Motor neuron (in vitro differentiated cells): ENCODE measurements around the gene SIX2. TPM values are rescaled to one million over a fixed set of nuclear protein-coding genes. Genes with fewer than 3 reads are reported as not detected.
A peak's percentile ranks its signal among the peaks of the same experiment; 100 is the strongest.

Experiments used
- ATAC-seq, 8 experiments: fragments of 200-7000 bp; cut with Tn5 transposase; replicated peaks in 6 of 8; 2 replicates each; pipeline ENCODE4 v1.8.0; 2021; ENCODE audit warnings: mild to moderate bottlenecking in 8 of 8, moderate library complexity in 8 of 8
- H3K27ac ChIP-seq, 2 donors: fragments of 250-450 bp; sonication (Bioruptor Pico); 2 replicates each; pipeline ENCODE4 v1.9.0; 2021; ENCODE audit warnings: antibody characterized with exemption in 2 of 2, mild to moderate bottlenecking in 2 of 2, moderate library complexity in 1 of 2
- H3K4me1 ChIP-seq, 2 donors: fragments of 250-450 bp; sonication (Bioruptor Pico); replicated peaks in 1 of 2; 2 replicates each; pipeline ENCODE4 v1.6.1; 2021; ENCODE audit warnings: antibody characterized with exemption in 2 of 2, mild to moderate bottlenecking in 2 of 2, moderate library complexity in 1 of 2
- H3K4me3 ChIP-seq, 5 donors: fragments of 250-450 bp; sonication (Bioruptor Pico); 2 replicates each; pipeline ENCODE4 v1.9.0; 2021; ENCODE audit warnings: antibody characterized with exemption in 5 of 5, mild to moderate bottlenecking in 5 of 5, moderate library complexity in 4 of 5
- WGBS, 10 experiments: fragments of 450-650 bp; shearing (Covaris generic); methylation state at CpG; one replicate each; pipeline ENCODE4 v1.0.0; 2022; 5-methylcytosine and 5-hydroxymethylcytosine counted together
- in situ Hi-C, 9 experiments: fragments of 400-800 bp; cut with MboI; loops; one replicate each; pipeline ENCODE4 v1.15.0; 2021; ENCODE audit warnings: low sequenced_read_pairs in 9 of 9, low pct_unique_long_range_greater_than_20kb in 2 of 9; ENCODE audit not compliant: unreplicated experiment in 9 of 9
- total RNA-seq, 8 experiments: library from RNA; unstranded; fragments of 300-600 nt; gene quantifications; 2 replicates each; pipeline versions ENCODE4 v1.2.3 to v1.2.4, GENCODE V29; 2022

Gene SIX2
- total RNA-seq, 8 experiments from 2014 or later: 0.05 to 6.7 (median 1.3) TPM; not detected in 2

DNA sequence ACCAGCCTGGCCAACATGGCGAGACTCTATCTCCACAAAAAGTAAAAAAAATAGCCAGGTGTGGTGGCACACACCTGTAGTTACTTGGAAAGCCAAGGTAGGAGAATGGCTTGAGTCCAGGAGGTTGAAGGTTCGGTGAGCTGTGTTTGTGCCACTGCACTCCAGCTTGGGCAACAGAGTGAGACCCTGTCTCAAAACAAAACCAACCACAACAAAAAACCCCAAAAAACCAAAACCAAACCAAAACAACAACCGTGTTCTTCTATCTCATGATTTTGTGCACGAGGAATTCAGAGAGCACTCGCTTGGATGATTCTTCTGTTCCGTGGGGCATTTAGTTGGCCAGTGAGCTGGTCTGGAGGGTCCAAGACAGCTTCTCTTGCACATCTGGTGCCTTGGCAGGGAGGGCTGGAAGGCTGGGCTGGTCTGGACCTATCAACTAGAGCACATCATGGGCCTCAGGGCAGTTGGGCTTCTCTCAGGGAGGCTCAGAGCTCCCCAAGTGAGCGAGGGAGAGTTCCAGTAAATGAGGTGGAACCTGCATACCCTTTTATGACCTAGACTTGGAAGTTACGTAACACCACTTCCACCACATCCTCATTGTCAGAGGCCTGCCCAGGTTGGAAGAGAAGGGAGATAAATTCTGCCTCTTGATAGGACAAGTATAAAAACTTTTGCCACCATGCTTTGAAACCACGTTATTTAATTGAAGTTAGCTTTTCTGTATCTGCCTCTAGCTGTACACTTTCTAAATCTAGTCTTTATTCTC is 25.2 kb downstream of the SIX2 start:
- peak in 1 of 8 experiments; percentile 36 for ATAC-seq
- H3K27ac ChIP-seq: no peak overlapping the region
- in situ Hi-C loops: loop anchor here in 8 of 9 experiments (10.0 to 25.0 kb wide), 4 partner anchors 353 to 603 kb away; no protein-coding TSS in a partner anchor
- H3K4me1 ChIP-seq: no peaks in the 10 kb centered on the region
- WGBS, 10 experiments: 20 to 83% (median 73%) methylated on average over 1 to 7 of the region's 9 CpGs; no CpG with 5 or more reads in 3 of the 10 experiments
- H3K4me3 ChIP-seq: no peak overlapping the region

DNA sequence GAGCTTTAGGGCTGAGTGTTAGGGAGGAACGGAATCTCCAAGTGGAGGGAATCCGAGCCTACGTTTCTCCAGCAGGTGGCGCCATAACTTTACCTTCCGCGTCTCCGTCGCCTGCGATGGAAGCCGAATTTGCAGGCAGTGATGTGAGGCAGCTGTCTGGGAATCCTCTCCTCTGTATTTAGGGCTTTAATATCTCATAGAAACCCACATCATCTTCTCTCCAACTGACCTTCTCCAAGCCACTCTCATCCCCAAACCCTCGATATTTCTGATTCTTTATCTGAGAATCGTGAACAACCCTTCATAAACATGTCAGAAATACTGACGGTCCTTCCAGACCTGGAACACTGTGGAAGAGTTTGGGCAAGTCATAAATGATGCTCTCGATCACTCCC is 27.5 kb downstream of the SIX2 start:
- peak; percentile 63 to 97 (median 82) for ATAC-seq
- Histone ChIP-seq H3K4me3 (no peak overlapping the region), H3K4me1 (no peaks in the 10 kb centered on the region), H3K27ac (no peak overlapping the region)
- WGBS, 10 experiments: 0 to 21% (median 8%) methylated on average over 2 to 12 of the region's 14 CpGs; no CpG with 5 or more reads in 3 of the 10 experiments
- in situ Hi-C loops: loop anchor here in 8 of 9 experiments (10.0 to 25.0 kb wide), 4 partner anchors 356 to 606 kb away; no protein-coding TSS in a partner anchor

DNA sequence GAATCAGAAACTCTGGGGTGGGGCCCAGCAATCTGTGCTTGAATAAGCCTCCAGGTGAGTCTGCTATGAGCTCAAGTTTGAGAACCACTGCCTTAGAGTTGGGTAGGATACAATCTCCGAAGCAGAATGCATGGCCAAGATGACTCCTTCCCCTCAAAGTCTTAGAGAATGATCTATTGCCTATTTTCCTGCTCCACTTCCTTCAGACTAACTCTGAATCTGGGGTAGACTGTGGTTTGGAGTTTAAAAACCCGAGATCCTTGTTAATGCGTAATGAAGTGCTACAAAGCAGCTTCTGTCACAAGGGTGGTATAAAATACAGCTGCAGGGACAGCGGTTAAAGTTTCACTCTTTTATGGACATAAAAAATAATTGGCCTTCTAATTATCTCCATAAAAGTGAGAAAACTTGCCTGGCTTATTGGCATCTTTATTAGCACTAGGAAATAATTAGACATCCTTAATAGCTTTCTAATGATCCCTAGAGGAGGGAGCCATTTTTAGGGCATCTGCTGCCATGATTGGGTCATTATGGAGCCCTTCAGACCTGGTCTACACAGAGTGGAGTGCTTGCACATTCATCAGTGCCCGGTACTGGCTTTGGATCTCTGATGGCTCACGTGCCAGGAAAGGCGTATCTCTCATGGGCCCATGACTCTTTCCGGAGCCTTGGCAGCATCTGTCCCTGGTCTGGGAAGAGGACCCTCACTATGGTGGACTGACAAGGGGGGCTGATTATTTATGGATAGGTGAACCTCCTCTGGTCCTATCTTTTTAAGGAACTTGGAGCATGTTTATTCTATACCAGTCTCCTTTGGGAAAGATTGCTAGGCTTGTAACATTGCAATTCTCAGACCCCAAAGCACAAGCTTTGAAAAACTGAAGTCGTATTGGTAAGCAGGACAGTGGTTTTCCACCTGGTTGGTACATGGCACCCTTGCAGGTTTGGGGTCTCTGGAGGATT is 28.2 kb downstream of the SIX2 start:
- in situ Hi-C loops: loop anchor here in 8 of 9 experiments (10.0 to 25.0 kb wide), 4 partner anchors 356 to 606 kb away; no protein-coding TSS in a partner anchor
- WGBS, 10 experiments: 34 to 100% (median 57%) methylated on average over 1 to 5 of the region's 9 CpGs
- Histone ChIP-seq H3K27ac (no peak overlapping the region), H3K4me1 (no peaks in the 10 kb centered on the region), H3K4me3 (no peak overlapping the region)
- peak in 1 of 8 experiments; percentile 27 for ATAC-seq

DNA sequence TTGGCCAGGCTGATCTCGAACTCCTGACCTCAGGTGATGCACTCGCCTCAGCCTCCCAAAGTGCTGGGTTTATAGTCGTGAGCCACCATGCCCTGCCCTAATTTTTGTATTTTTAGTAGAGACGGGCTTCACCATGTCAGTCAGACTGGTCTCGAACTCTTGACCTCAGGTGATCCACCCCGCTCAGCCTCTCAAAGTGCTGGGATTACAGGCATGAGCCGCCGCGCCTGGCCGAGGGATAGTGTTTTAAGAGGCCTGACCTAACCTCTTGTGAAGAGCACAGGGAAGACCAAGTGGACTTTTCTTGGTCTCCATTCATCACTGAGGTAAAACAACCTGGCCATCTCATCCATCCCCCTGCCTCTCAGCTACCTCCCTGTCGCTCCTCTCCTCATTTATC is 29.7 kb downstream of the SIX2 start:
- in situ Hi-C loops: loop anchor here in 3 of 9 experiments (10.0 to 25.0 kb wide), 4 partner anchors 358 to 608 kb away; no protein-coding TSS in a partner anchor
- 20 to 100% (median 82%) methylated on average over 1 to 6 of the region's 11 CpGs; no CpG with 5 or more reads in 4 of the 10 experiments for WGBS, 10 experiments
- Histone ChIP-seq H3K27ac (no peak overlapping the region), H3K4me3 (no peak overlapping the region), H3K4me1 (no peaks in the 10 kb centered on the region)
- ATAC-seq: no peak

DNA sequence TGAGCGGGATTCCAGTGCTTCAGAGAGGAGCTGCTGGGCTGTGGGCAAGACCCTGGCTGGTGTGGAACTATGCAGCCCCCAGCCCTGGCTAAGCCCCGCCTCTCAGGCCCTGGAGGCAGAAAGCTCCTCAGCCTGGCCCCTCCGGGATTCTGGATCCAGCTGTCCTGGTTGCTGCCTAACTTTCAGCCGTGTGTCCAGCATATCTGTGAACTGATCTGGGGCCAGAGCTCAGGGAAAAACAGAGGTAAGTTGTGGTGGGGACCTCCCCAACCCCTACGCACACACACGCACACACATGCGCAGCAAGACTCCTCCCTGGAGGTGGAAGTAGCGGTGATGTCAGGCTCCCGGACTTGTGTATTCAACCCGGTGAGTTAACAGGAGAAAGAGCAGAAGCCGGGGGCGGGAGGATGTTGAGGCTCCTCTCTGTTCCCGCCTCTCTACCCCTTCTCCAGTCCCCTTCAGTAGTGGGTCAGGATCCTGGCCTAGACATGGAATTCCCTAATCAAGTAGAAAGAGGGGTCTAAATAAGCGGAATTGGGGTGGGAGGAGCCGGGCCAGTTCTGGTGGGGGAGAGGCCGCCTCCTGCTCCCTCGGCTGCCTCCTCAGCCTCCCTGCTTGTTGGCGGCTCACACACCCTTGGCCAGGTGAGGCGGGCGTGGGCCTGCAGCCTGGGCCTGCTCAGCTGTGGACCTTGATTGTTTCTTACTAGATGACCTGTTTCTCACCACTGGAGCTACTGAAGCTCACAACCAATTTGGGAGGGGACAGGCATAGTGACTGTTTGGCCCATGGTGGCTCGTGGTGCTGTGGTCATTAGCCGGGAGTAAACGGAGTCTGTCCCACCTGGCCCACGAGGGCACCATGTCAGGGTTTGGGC is 33.4 kb downstream of the SIX2 start:
- in situ Hi-C loops: loop anchor here in 3 of 9 experiments (10.0 to 25.0 kb wide), 4 partner anchors 361 to 611 kb away; no protein-coding TSS in a partner anchor
- Histone ChIP-seq H3K4me1 (peaks cover 0 to 6% of the 10 kb centered on the region in 2 donors), H3K4me3 (no peak overlapping the region), H3K27ac (no peak overlapping the region)
- WGBS, 10 experiments: 42 to 92% (median 73%) methylated on average over 2 to 11 of the region's 24 CpGs; no CpG with 5 or more reads in 3 of the 10 experiments
- ATAC-seq: no peak

DNA sequence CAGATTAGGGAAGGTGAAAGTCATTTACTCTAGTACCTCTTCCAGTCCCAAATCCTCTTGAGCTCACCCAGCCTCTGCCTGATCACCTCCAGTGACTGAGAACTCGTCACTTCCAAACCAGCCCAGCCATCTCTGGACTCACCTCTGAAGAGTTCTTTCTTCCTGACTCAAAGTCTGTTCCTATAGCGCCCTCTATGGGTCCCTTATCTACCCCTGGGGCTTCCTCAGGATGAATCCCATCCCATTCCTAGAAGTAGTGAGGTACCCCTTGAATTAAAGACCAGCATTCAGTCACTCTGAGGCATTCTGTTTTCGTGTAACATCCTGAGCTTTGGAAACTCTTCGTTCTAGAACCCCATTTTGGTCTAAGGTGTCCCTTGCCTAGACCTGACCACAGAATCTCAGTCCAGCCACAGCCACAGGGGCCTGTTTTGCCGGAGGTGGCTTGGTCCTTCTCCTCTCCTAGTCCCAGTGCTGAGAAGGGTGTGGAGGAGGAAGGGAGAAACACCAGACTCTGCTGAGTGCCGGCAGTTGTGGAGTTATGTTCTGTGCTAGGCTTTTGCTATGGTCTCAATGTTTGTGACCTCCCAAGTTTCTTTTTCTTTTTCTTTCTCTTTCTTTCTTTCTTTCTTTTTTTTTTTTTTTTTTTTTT is 35.1 kb downstream of the SIX2 start:
- in situ Hi-C loops: loop anchor here in 6 of 9 experiments (10.0 to 25.0 kb wide), 4 partner anchors 487 to 937 kb away; no protein-coding TSS in a partner anchor
- peaks cover 0 to 6% of the 10 kb centered on the region in 2 donors for H3K4me1 ChIP-seq
- peak in 3 of 8 experiments; percentile 83 to 95 (median 90) for ATAC-seq
- WGBS, 10 experiments: 10 to 100% (median 48%) methylated on average over 1 to 4 of the region's 6 CpGs; no CpG with 5 or more reads in 1 of the 10 experiments
- H3K4me3 ChIP-seq: no peak overlapping the region
- H3K27ac ChIP-seq: no peak overlapping the region

DNA sequence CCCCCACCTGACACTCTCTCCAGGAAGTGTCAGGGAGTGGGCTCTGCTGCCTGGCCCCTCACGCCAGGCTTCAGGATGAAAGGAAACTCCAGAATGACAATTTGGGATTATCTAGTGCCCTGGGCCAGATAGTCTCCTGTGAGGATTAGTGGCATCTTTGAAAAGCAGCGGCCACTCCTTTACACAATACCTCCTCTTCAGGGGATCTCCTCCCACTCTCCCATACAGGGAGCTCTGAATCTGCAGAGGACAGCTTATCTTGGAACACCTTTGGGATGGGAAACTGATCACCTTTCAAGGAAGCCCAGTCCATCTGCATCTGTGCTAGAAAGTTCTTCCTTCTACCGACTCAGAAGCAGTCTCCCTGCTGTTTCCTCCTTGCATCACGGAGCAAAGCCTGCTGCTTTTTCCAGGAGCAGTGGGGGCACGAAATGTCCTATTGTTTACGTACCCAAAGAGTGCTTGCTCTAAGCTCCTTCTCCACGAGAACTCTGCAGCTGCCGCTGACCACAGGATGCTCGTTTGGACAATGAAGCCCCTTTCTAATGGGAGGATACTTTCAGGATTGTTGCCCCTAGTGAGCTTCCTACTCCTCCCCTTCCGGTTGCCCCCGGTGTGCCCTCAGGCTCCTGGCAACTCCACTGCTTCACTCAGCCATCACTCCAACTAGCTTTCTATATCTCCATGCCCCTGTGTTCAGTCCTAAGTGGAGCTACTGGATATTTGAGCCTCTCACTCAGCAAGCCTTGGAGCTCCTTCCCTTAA is 36.3 kb downstream of the SIX2 start:
- WGBS, 10 experiments: 0 to 100% (median 44%) methylated on average over 1 to 8 of the region's 11 CpGs; no CpG with 5 or more reads in 3 of the 10 experiments
- Histone ChIP-seq H3K4me3 (no peak overlapping the region), H3K27ac (no peak overlapping the region), H3K4me1 (peaks cover 0 to 6% of the 10 kb centered on the region in 2 donors)
- peak in 1 of 8 experiments; percentile 14 for ATAC-seq
- in situ Hi-C loops: loop anchor here in 6 of 9 experiments (10.0 to 25.0 kb wide), 4 partner anchors 486 to 936 kb away; no protein-coding TSS in a partner anchor

DNA sequence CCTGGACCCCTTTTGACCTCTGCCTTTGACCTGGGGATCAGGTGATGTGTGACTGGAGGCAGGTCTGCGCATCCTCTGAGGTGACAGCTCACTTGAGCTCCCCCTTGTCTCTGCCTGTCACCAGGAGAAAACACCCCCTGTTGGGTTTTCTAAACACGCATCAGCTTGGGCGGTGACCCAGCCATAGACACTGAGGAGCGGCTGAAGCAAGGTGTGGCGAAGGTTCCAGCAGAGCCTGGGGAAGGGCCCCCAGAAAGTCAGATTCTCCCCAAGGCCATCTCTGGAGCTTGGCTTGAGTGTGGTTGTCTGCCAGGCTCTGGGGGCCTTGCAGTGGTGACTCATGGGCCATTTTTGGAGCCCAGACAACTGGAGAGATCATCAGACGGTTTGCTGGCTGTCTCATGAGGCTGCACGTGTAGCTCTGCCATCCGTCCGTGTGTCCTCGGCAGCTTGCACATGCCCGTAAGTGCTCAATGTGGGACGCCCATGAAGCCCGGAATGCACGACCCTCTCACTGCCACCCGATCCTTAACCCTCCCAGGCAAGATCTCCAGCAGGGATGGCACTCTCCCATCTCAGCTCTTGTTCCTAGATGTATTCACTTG is 38.3 kb downstream of the SIX2 start:
- in situ Hi-C loops: loop anchor here in 6 of 9 experiments (10.0 to 25.0 kb wide), 4 partner anchors 484 to 934 kb away; no protein-coding TSS in a partner anchor
- 80 to 100% (median 87%) methylated on average over 1 to 12 of the region's 15 CpGs; no CpG with 5 or more reads in 3 of the 10 experiments for WGBS, 10 experiments
- H3K4me3 ChIP-seq: no peak overlapping the region
- H3K4me1 ChIP-seq: peaks cover 0 to 6% of the 10 kb centered on the region in 2 donors
- no peak for ATAC-seq
- H3K27ac ChIP-seq: no peak overlapping the region

DNA sequence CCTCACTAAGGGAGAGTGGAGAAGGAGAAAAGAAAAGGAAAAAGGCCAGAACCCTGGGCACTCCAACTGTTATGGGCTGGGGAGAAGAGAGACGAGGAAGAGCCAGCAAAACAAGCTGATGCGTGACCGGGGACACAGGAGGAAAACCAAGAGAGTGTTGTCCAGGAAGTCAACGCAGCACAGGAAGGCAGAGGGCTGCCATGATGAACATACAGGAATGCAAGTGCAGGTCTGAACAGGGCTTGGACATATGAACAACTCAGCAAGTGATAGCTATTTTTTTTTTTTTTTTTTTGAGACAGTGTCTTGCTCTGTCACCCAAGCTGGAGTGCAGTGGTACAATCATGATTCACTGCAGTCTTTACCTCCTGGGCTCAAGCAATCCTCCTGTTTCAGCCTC is 39.3 kb downstream of the SIX2 start:
- 80 to 100% (median 89%) methylated on average over 1 to 4 of the region's 4 CpGs; no CpG with 5 or more reads in 2 of the 10 experiments for WGBS, 10 experiments
- Histone ChIP-seq H3K4me3 (no peak overlapping the region), H3K27ac (no peak overlapping the region), H3K4me1 (peaks cover 0 to 6% of the 10 kb centered on the region in 2 donors)
- ATAC-seq: no peak
- in situ Hi-C loops: loop anchor here in 6 of 9 experiments (10.0 to 25.0 kb wide), 4 partner anchors 483 to 933 kb away; no protein-coding TSS in a partner anchor

DNA sequence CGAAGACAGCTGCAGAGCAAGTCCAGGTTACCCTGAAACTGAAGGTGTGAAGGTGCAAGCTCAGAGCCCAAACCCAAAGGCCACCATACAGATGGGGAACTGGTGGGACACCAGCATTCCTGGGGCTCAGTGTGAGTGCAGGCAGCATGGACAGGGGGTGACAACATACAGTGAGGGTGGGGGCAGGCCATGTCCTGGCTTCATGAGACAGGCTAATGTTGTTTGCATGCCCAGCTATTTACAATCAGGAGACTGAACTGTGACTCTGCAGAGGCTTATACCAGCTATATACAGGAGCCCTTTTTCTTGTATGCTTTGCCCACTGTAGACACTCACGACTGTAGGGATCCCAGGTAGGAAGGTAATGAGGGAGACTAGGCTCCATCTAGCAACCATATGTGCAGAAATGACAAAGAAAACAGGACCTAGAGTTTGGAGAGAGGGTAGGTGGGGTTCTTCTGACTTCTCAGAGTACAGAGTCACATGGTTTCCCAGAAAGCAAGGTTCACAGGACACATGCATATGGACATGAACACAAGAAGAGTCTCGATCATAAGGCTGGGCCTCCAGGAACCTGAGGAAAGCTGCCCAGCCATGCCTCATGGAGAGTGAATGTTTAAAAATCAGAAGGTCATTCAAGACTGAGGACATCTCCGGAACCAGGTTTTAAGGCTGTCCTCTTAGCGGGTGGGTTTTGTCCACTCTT is 41.4 kb downstream of the SIX2 start:
- Histone ChIP-seq H3K4me1 (peaks cover 0 to under 1% of the 10 kb centered on the region in 2 donors), H3K27ac (no peak overlapping the region), H3K4me3 (no peak overlapping the region)
- 60 to 94% (median 75%) methylated on average over 1 to 4 of the region's 5 CpGs; no CpG with 5 or more reads in 3 of the 10 experiments for WGBS, 10 experiments
- in situ Hi-C loops: loop anchor here in 6 of 9 experiments (25.0 kb wide), 3 partner anchors 481 to 931 kb away; no protein-coding TSS in a partner anchor
- peak in 2 of 8 experiments; percentile 61 to 66 for ATAC-seq
